Measurements from ENCODE around the gene CD4. TPM values are rescaled to one million over a fixed set of nuclear protein-coding genes. Genes with fewer than 3 reads are reported as not detected.
"Not testable (repeated sequence)": the region's sequence is repeated elsewhere in the genome, so short reads cannot be mapped to it uniquely, and the experiment has no call there.

The CD4 gene
- not detected in 2 replicates for total RNA-seq
- polyA plus RNA-seq = not detected in 2 replicates
- not detected in 2 replicates for polyA plus RNA-seq (2011; cell fraction: cytosol; rRNA removed)
- not detected in 2 replicates for polyA plus RNA-seq (2011; cell fraction: nucleus; rRNA removed)
- 0.05 TPM in 1 of 2 replicates, not detected in the other for polyA plus RNA-seq (2012)
- not detected in 2 replicates for polyA minus RNA-seq
- not detected for polyA minus RNA-seq (2011; cell fraction: cytosol; rRNA and poly(A)+ RNA removed)
- not detected in 2 replicates for polyA minus RNA-seq (2011; cell fraction: nucleus; rRNA and poly(A)+ RNA removed)
- not detected for Bru-seq, nascent RNA
- BruChase-seq, experiment 1, labeled RNA remaining after a 6-hour chase = percentile 4 among the genes with signal in this experiment
- percentile 8 among the genes with signal in this experiment for BruChase-seq, experiment 2, labeled RNA remaining after a 2-hour chase
- long read RNA-seq = 0 reads

GRCh38 chr12:6788972-6789924, at the start of gene CD4:
Gene CD4 (plus strand): TSS chr12:6789528. CDS start chr12:6800139, 10,611 bp downstream.
- TF ChIP-seq FOS (IDR thresholded peaks at IDR 0.05; ENCODE audit: borderline replicate concordance, insufficient read depth, low read length) = no peak
- TF ChIP-seq JUN (IDR thresholded peaks at IDR 0.05; ENCODE audit: borderline replicate concordance, insufficient read depth, insufficient read length, low read depth) = no peak
- no peak for TF ChIP-seq CTCF (IDR thresholded peaks at IDR 0.05; ENCODE audit: extremely low read depth in 1 of 2, insufficient read depth in 1 of 2, low read depth in 1 of 2, low read length in 2 of 2)
- no peak for TF ChIP-seq GATA2 (IDR thresholded peaks at IDR 0.05; ENCODE audit: insufficient read depth, insufficient read length, low read depth, low read length)
- no peak for TF ChIP-seq POLR2AphosphoS5 (IDR thresholded peaks at IDR 0.05; ENCODE audit: insufficient read depth, low read depth, low read length)
- no peak for TF ChIP-seq POLR2A (IDR thresholded peaks at IDR 0.05; ENCODE audit: low read depth, low read length)
- no peak for TF ChIP-seq MAX (IDR thresholded peaks at IDR 0.05; ENCODE audit: insufficient read depth, insufficient read length)
- TF ChIP-seq EZH2 (IDR thresholded peaks at IDR 0.05; ENCODE audit: borderline replicate concordance, low read depth, low read length, severe bottlenecking) = no peak
- no peak for TF ChIP-seq MYC (IDR thresholded peaks at IDR 0.05; ENCODE audit: low read depth, low read length)
- Histone ChIP-seq H3K27me3 (ENCODE audit: control insufficient read depth in 2 of 2, insufficient read depth in 2 of 2, low read length in 2 of 2) (peaks cover 3 to 5% of the 10 kb centered on the region in 2 experiments), H3K36me3 (ENCODE audit: control insufficient read depth in 2 of 2, extremely low read depth in 1 of 2, insufficient read depth in 2 of 2, low read length in 2 of 2) (no peaks in the 10 kb centered on the region), H2AFZ (ENCODE audit: low read depth, low read length) (no peak within 1 kb of the TSS), H3K4me3 (replicated peaks in 1 of 3; ENCODE audit: insufficient read depth in 1 of 3, low read depth in 1 of 3, low read length in 3 of 3) (no peak within 1 kb of the TSS), H3K27ac (ENCODE audit: insufficient read depth, low read depth, low read length) (no peak within 1 kb of the TSS), H3K9me3 (replicated peaks; ENCODE audit: control insufficient read depth, insufficient read depth, low read length) (no peaks in the 10 kb centered on the region), H3K9ac (replicated peaks; ENCODE audit: extremely low read depth, insufficient read depth, low read length) (no peak within 1 kb of the TSS), H3K79me2 (ENCODE audit: control insufficient read depth, insufficient read depth, low read length) (no peaks in the 10 kb centered on the region), H3K4me1 (ENCODE audit: control insufficient read depth, extremely low read depth, insufficient read depth, low read length) (no peaks in the 10 kb centered on the region), H3K4me2 (ENCODE audit: insufficient read depth, low read length) (no peak within 1 kb of the TSS), H3K9me1 (replicated peaks; ENCODE audit: control insufficient read depth, extremely low read depth, insufficient read depth, low read length) (no peaks in the 10 kb centered on the region), H4K20me1 (replicated peaks; ENCODE audit: control insufficient read depth, extremely low read depth, insufficient read depth, low read length) (no peaks in the 10 kb centered on the region)
- BruUV-seq (replicated peaks) = no TSS peak
- FAIRE-seq = no peak
- CTCF ChIA-PET = interaction anchor here (1.2 to 2.3 kb wide), 2 partner anchors 36 kb away, joined by 6 to 9 read pairs; partner anchors contain the start of gene MLF2
- dilution Hi-C loops (cut with MboI; ENCODE audit: extremely low pct_ligation_motif_present, low sequenced_read_pairs) (no loop called here), intact Hi-C loops (cut with micrococcal nuclease) (no loop called here)
- no peak for DNase-seq (ENCODE audit: low read depth, low spot score)
- POLR2A ChIA-PET = no interaction called here

GRCh38 chr12:6742080-6742479, 47.2 kb upstream of the CD4 start:
- not testable (repeated sequence) for FAIRE-seq

More at GRCh38 chr12:6742080-6742479, 47.2 kb upstream of the CD4 start:
- H3K4me2 ChIP-seq (ENCODE audit: insufficient read depth, low read length); H3K4me3 ChIP-seq (replicated peaks in 1 of 3; ENCODE audit: insufficient read depth in 1 of 3, low read depth in 1 of 3, low read length in 3 of 3); intact Hi-C loops (cut with micrococcal nuclease); H4K20me1 ChIP-seq (replicated peaks; ENCODE audit: control insufficient read depth, extremely low read depth, insufficient read depth, low read length); H3K27me3 ChIP-seq (ENCODE audit: control insufficient read depth in 2 of 2, insufficient read depth in 2 of 2, low read length in 2 of 2); H3K36me3 ChIP-seq (ENCODE audit: control insufficient read depth in 2 of 2, extremely low read depth in 1 of 2, insufficient read depth in 2 of 2, low read length in 2 of 2); H3K4me1 ChIP-seq (ENCODE audit: control insufficient read depth, extremely low read depth, insufficient read depth, low read length); H2AFZ ChIP-seq (ENCODE audit: low read depth, low read length); H3K9ac ChIP-seq (replicated peaks; ENCODE audit: extremely low read depth, insufficient read depth, low read length); POLR2A ChIA-PET; H3K79me2 ChIP-seq (ENCODE audit: control insufficient read depth, insufficient read depth, low read length); H3K9me1 ChIP-seq (replicated peaks; ENCODE audit: control insufficient read depth, extremely low read depth, insufficient read depth, low read length); dilution Hi-C loops (cut with MboI; ENCODE audit: extremely low pct_ligation_motif_present, low sequenced_read_pairs); H3K27ac ChIP-seq (ENCODE audit: insufficient read depth, low read depth, low read length); BruUV-seq (replicated peaks); H3K9me3 ChIP-seq (replicated peaks; ENCODE audit: control insufficient read depth, insufficient read depth, low read length); DNase-seq (ENCODE audit: low read depth, low spot score): not testable (repeated sequence)
- CTCF ChIA-PET = interaction anchor here (4.2 kb wide), 1 partner anchor 11 kb away, joined by 13 read pairs; the partner anchor contains the start of gene MLF2
